Gastrocnemius medialis (tissue), 4 donors: ENCODE results near the gene EXD3. TPM values are rescaled to one million over a fixed set of nuclear protein-coding genes. Genes with fewer than 3 reads are reported as not detected.
"Not testable (repeated sequence)": the region's sequence is repeated elsewhere in the genome, so short reads cannot be mapped to it uniquely, and the experiment has no call there.

Experiments
- ATAC-seq, 2 donors: fragments of 150-250 bp; one replicate each; pipeline ENCODE4 v1.9.1; 2016
- DNase-seq, 2 donors: peaks; one replicate each; pipeline ENCODE4 v3.0.0-alpha.2; 2019
- H3K27ac ChIP-seq, 4 donors: fragments of 200-600 bp; sonication (generic); 1 replicate in 1 of 4; 2 replicates in 3 of 4; pipeline ENCODE4 v1.5.1; 2016 to 2018; ENCODE audit warnings: mild to moderate bottlenecking in 2 of 4, moderate library complexity in 1 of 4
- H3K27me3 ChIP-seq, 3 donors: fragments of 200-600 bp; sonication (generic) in 2 of 3; 1 replicate in 1 of 3; 2 replicates in 2 of 3; pipeline versions ENCODE4 v1.5.1 to v1.6.0; 2016 to 2019; ENCODE audit warnings: mild to moderate bottlenecking in 1 of 3, moderate library complexity in 1 of 3
- H3K36me3 ChIP-seq, 2 donors: fragments of 200-600 bp; sonication (generic) in 1 of 2; one replicate each; pipeline ENCODE4 v1.5.1; 2017 to 2018
- H3K4me1 ChIP-seq, 2 donors: fragments of 200-600 bp; sonication (generic) in 1 of 2; one replicate each; pipeline ENCODE4 v1.5.1; 2016 to 2017; ENCODE audit warnings: mild to moderate bottlenecking in 2 of 2
- H3K4me3 ChIP-seq, 4 donors: fragments of 200-600 bp; sonication (generic) in 3 of 4; 1 replicate in 1 of 4; 2 replicates in 3 of 4; pipeline ENCODE4 v1.5.1; 2016 to 2019; ENCODE audit warnings: mild to moderate bottlenecking in 2 of 4
- H3K9me3 ChIP-seq, 3 donors: fragments of 200-600 bp; sonication (generic) in 2 of 3; 1 replicate in 1 of 3; 2 replicates in 2 of 3; pipeline ENCODE4 v1.5.1; 2016 to 2019
- CTCF ChIP-seq, 5 experiments: fragments of 450-650 bp in 3 of 5; fragments of 200-600 bp in 2 of 5; sonication (generic) in 2 of 5; IDR thresholded peaks in 4 of 5; conservative IDR thresholded peaks in 1 of 5; 1 replicate in 4 of 5; 2 replicates in 1 of 5; pipeline ENCODE4 v1.5.1; 2016 to 2019; ENCODE audit warnings: antibody characterized with exemption in 5 of 5, mild to moderate bottlenecking in 3 of 5, moderate library complexity in 3 of 5
- POLR2A ChIP-seq, 2 donors: fragments of 450-650 bp; IDR thresholded peaks; one replicate each; pipeline ENCODE4 v1.6.1; 2017; ENCODE audit warnings: antibody characterized with exemption in 2 of 2, mild to moderate bottlenecking in 2 of 2, moderate library complexity in 2 of 2
- in situ Hi-C, 4 donors: fragments of 200-750 bp; cut with MboI; loops; one replicate each; pipeline versions ENCODE4 v1.15.0 to v1.8.0; 2017; ENCODE audit warnings: low sequenced_read_pairs in 4 of 4
- intact Hi-C: fragments of 100-400 bp; cut with DNase I; formaldehyde crosslinking; loops from one replicate; pipeline ENCODE4 v1.15.1; 2023; ENCODE audit warnings: low total_unique reads
- total RNA-seq, 4 donors: library from RNA; depleted of rRNA; stranded (reverse); fragments of >200 nt; gene quantifications; one replicate each; pipeline versions ENCODE4 v1.1.0 to v1.2.3, GENCODE V29; 2016

Gene EXD3
- total RNA-seq, 4 donors from 2014 or later, result 4.8 to 12.5 (median 6.4) TPM

- ATAC-seq (no peak), DNase-seq (no peak)
- in situ Hi-C loops, result no loop called here
- Histone ChIP-seq H3K36me3 (no peaks in the 10 kb centered on the region), H3K27ac (no peak overlapping the region), H3K4me3 (no peak overlapping the region), H3K9me3 (no peaks in the 10 kb centered on the region), H3K27me3 (no peaks in the 10 kb centered on the region), H3K4me1 (no peaks in the 10 kb centered on the region)
- TF ChIP-seq POLR2A (IDR thresholded peaks at IDR 0.05) (no peak), CTCF (IDR thresholded peaks at IDR 0.05 in 4 of 5, conservative IDR thresholded peaks at IDR 0.05 in 1 of 5) (no peak)
- intact Hi-C loops, result no loop called here
Measured at GRCh38 chr9:137331929-137332328, 91.0 kb downstream of the EXD3 start.

- H3K4me1 ChIP-seq, result no peaks in the 10 kb centered on the region
- intact Hi-C loops (no loop called here), in situ Hi-C loops (no loop called here)
- no peak overlapping the region for H3K4me3 ChIP-seq
- TF ChIP-seq CTCF (IDR thresholded peaks at IDR 0.05 in 4 of 5, conservative IDR thresholded peaks at IDR 0.05 in 1 of 5), result no peak
- no peak for TF ChIP-seq POLR2A (IDR thresholded peaks at IDR 0.05)
- no peaks in the 10 kb centered on the region for H3K36me3 ChIP-seq
- no peaks in the 10 kb centered on the region for H3K9me3 ChIP-seq
- H3K27ac ChIP-seq, result no peak overlapping the region
- no peak for ATAC-seq
- DNase-seq, result no peak
- H3K27me3 ChIP-seq, result no peaks in the 10 kb centered on the region
Measured at GRCh38 chr9:137330689-137331088, 92.3 kb downstream of the EXD3 start.

- H3K36me3 ChIP-seq, H3K4me3 ChIP-seq, H3K27me3 ChIP-seq, DNase-seq, in situ Hi-C loops, H3K4me1 ChIP-seq, H3K9me3 ChIP-seq, intact Hi-C loops, ATAC-seq, H3K27ac ChIP-seq: not testable (repeated sequence)
Measured at GRCh38 chr9:137329590-137329989, 93.4 kb downstream of the EXD3 start.

- ATAC-seq, H3K36me3 ChIP-seq, in situ Hi-C loops, DNase-seq, H3K9me3 ChIP-seq, H3K4me1 ChIP-seq, H3K27ac ChIP-seq, intact Hi-C loops, H3K27me3 ChIP-seq, H3K4me3 ChIP-seq: not testable (repeated sequence)
Measured at GRCh38 chr9:137327641-137328550, 95.1 kb downstream of the EXD3 start.

GRCh38 chr9:137326445-137327065 is 96.4 kb downstream of the EXD3 start:
- Histone ChIP-seq H3K4me1 (no peaks in the 10 kb centered on the region), H3K27me3 (no peaks in the 10 kb centered on the region), H3K4me3 (no peak overlapping the region), H3K36me3 (no peaks in the 10 kb centered on the region), H3K27ac (no peak overlapping the region), H3K9me3 (no peaks in the 10 kb centered on the region)
- in situ Hi-C loops (no loop called here), intact Hi-C loops (no loop called here)
- ATAC-seq (no peak), DNase-seq (no peak)
- TF ChIP-seq POLR2A (IDR thresholded peaks at IDR 0.05), result no peak
- no peak for TF ChIP-seq CTCF (IDR thresholded peaks at IDR 0.05 in 4 of 5, conservative IDR thresholded peaks at IDR 0.05 in 1 of 5)
